GM12874 (cell line): ENCODE data around the gene PLPPR4.

Source experiments
- TF ChIP-seq, protein P1 (sequence below): IDR thresholded peaks from 2 replicates; pipeline ENCODE4 v1.5.1; 2011; ENCODE audit warnings: low read depth, mild to moderate bottlenecking, control low read depth, low read length, moderate library complexity; ENCODE audit not compliant: insufficient read depth

PLPPR4 gene

DNA sequence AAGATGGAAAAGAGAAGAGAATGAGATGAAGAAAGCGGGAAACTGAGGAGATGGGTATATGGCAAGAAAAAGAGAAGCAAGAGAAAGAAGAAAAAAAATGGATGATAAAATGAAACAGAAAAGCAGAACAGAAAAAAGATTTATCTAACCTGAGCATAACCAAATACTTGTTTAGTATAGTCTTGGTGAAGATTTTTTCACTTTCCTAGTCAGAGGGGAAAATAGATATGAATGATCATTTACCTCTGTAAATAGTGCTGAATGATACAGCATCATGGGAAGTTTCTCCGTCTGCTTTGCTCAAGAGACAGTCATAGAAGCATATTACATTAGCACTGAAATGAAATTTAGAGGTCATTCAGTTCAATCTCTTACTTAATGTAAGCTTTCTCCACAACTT lies 36.1 kb upstream of the PLPPR4 start:
- TF ChIP-seq, protein P1, sequence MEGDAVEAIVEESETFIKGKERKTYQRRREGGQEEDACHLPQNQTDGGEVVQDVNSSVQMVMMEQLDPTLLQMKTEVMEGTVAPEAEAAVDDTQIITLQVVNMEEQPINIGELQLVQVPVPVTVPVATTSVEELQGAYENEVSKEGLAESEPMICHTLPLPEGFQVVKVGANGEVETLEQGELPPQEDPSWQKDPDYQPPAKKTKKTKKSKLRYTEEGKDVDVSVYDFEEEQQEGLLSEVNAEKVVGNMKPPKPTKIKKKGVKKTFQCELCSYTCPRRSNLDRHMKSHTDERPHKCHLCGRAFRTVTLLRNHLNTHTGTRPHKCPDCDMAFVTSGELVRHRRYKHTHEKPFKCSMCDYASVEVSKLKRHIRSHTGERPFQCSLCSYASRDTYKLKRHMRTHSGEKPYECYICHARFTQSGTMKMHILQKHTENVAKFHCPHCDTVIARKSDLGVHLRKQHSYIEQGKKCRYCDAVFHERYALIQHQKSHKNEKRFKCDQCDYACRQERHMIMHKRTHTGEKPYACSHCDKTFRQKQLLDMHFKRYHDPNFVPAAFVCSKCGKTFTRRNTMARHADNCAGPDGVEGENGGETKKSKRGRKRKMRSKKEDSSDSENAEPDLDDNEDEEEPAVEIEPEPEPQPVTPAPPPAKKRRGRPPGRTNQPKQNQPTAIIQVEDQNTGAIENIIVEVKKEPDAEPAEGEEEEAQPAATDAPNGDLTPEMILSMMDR: no peak

DNA sequence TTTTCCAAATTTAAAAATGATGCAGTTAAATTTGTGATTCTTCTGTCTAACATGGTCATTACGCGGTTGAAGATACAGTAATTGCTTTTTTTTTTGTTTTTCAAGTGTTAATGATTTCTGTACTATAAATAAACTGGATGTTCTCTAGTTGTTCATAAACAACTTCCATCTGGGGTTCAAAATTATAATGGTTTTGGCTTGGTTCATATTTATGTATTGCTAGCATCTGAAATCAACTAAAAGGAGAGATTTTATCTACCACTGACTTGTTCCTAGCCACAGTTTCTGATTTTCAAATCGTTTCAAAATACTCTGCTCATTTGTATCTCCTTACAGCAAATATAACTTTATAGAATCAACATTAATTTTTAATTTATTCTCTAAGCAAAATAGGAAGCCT lies 35.2 kb upstream of the PLPPR4 start:
- TF ChIP-seq, protein P1: no peak

DNA sequence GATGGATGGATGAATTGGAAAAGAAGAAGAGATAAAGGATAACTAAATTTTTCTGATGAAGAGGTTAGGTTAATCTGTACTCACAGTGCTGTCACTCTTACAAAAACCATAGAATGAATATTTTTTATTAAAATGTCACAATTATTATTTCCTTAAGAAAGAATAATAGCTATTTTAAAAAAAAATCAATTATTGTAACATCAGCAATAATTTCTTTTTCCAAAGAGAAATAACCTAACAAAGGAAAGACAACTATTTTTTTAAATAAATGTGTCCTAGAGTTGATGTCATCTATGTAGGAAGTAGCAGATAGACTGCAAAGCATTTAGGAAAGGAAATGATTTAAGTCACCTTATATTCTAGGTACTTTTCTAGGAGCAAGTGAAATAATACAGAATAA lies 33.6 kb upstream of the PLPPR4 start:
- TF ChIP-seq, protein P1: no peak

DNA sequence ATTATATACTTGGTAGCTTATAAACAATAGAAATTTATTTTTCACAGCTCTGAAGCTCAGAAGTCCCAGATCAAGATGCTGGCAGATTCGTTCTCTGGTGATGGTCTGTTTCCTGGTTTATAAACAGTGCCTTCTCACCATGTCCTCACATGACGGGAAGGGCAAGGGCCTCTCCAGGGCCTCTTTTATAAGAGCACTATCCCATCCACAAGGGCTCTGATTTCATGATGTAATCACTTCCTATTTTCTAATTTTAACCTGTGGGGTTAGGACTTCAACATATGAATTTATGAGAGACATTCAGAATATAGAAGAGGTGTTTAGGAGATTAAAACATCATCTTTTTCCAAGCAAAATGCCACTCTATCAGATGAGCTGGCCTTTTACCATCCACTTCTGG lies 32.1 kb upstream of the PLPPR4 start:
- TF ChIP-seq, protein P1: no peak

DNA sequence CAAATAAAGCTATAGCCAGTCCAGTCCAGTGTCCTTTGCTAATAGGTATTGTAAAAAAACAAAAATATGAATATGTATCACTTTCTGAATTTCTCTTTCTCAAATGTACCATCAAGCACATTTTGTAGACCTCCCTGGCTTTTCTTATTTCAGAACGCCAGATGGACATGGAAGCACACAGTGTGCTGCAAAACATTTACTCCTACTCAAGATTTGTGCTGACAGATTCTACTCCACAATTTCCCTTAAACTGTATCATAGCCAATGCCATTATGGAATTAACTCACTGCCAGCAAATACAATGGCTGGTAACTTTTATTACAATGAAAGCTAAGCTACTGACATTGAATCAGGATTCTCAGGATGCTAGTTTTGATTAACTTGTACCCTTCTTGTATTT lies 30.8 kb upstream of the PLPPR4 start:
- TF ChIP-seq, protein P1: no peak

DNA sequence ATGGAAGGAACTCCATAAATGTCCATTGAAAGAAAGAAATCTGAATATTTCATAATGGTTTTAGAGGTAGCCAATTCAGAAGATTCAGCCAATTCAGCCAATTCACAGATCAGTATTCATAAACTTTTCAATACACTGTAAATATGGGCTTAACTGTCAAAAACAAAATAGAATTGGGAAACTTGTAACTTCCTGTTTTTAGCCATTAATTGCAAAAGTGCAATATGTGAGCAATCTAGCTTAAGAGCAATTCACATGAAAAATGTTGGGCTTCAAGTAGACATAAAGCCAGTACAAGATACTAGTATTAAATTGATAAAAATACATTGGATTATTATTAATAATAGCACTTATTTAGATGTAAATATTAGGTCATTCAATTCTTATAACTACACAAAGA lies 27.5 kb upstream of the PLPPR4 start:
- TF ChIP-seq, protein P1: no peak

DNA sequence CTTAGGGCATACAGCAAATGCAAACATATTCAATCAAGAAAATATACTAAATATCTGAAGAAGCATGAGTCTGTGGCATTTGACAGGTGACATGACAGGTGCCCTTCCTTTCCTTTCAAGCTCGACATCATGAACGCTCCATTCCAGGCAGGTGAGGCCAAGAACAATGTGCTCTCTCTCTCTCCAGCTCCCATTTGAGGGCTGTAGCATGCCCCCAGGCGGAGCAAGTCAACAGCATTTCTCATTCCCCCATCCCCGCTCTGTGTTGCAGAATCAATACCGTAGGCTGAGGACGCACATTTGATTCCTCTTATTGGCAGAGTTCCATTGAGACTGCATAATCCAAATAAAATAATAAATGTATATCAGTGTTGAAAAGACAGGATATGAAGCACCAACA lies 24.6 kb upstream of the PLPPR4 start:
- TF ChIP-seq, protein P1: no peak

DNA sequence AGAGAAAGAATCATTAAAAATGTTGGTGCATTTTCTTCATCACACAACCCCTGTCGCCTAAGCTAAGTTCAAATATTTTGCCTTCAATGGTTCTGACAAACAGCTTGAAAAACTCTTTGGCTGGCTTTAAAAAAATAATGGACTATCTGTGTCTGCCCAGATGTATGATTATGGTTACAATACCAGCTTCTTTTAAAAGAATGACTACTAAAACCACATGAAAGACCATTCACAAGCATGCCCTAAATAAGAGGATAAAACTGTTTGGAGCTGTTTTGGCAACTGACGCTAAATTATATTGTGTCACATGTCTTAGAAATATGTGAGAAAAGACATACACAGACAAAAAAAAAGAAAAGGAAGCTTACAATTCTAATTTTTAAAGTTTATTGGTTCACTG lies 23.7 kb upstream of the PLPPR4 start:
- TF ChIP-seq, protein P1: no peak
